NCI-H526 treated with DMSO at 0.1 percent for 48 hours (cell line): ENCODE measurements around the gene RPS26.

Source experiments
- DNase-seq: peaks from one replicate; lab custom pipeline; 2025; lab: John Stamatoyannopoulos, UW

Gene RPS26

DNA sequence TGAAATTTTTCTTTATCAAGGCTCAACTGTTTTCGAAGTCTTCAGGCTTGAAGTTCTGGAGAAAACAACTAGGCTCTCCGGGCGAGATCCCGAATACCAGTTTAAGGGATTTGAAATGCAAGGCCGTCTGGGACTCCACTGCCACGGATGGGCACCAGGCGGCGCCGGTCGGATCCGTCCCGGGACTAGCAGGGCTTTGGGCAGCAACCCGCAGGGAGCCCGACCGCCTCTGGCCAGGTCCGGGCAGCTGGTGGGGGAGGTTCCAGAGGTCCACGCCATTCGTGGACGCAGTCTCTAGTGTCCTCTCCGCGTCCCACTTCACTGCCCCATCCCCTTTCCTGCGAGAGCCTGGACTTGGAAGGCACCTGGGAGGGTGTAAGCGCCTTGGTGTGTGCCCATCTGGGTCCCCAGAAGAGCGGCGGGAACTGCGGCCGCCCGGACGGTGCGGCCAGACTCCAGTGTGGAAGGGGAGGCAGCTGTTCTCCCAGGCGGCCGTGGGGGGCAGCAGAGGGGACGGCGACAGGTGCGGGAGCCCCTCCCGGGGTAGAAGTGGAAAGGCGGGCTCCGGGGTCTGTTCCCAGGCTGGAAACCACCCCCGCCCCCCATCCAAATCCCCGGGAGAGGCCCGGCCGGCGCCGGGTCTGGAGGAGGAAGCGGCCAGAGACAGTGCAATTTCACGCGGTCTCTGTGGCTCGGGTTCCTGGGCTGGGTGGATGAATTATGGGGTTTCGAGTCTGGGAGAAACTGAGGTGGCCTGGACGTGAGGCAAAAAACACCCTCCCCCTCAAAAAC is 37.4 kb downstream of the RPS26 start:
- peak; percentile 76 for DNase-seq

DNA sequence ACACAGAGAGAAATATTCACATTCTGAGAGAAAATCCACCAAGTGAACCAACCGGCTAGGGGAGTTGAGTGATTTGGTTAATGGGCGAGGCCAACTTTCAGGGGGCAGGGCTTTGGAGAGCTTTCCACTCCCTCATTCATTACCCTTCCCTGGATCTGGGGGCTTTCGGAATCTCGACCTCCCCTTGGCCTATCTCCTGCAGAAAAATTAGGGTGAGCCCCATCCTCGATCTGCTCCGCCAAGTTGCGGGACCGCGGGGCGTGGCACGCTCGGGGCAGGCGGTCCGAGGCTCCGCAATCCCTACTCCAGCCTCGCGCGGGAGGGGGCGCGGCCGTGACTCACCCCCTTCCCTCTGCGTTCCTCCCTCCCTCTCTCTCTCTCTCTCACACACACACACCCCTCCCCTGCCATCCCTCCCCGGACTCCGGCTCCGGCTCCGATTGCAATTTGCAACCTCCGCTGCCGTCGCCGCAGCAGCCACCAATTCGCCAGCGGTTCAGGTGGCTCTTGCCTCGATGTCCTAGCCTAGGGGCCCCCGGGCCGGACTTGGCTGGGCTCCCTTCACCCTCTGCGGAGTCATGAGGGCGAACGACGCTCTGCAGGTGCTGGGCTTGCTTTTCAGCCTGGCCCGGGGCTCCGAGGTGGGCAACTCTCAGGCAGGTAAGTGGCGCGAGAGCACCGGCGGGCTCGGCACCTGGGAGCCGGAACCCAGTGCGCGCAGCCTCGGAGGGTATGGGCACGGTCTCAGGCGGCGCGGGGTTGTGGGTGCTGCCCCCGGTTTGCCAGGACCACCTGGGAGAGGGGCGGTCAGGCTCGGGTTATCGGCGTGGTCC is 38.2 kb downstream of the RPS26 start, which contains the start of gene ERBB3:
Gene ERBB3 (plus strand): TSS at position 443 of the 833 bp plus-strand sequence. CDS start 136 bp downstream, at position 579.
- peak; percentile 88 for DNase-seq

DNA sequence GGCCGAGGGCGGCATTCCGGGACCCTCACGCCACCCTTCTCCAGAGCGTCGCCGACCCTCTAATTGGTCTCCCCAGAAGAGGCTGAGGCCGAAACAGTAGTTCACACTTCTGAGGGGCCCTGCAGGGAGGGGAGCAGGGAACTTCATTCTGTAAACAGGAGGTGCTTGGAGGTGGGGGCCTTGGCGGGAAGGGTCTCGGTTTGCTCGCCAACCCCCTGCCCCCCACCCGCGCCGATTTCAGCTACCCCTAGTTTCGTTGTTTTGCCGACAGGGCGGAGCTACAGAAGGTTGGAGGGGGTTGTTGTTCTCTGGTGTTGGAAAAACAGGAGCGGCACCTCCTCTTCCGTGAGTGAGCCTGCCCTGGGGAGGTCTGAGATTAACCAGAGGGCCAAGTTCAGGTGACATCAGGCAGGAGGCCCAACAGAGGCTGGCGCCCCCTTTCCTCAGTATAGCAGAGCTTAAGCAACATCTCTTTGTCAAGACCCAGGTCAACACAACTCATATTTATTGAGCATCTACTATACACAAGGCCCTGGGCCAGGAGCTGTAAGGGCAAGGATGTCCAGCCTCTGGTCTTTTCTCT is 38.9 kb downstream of the RPS26 start:
- no peak for DNase-seq

DNA sequence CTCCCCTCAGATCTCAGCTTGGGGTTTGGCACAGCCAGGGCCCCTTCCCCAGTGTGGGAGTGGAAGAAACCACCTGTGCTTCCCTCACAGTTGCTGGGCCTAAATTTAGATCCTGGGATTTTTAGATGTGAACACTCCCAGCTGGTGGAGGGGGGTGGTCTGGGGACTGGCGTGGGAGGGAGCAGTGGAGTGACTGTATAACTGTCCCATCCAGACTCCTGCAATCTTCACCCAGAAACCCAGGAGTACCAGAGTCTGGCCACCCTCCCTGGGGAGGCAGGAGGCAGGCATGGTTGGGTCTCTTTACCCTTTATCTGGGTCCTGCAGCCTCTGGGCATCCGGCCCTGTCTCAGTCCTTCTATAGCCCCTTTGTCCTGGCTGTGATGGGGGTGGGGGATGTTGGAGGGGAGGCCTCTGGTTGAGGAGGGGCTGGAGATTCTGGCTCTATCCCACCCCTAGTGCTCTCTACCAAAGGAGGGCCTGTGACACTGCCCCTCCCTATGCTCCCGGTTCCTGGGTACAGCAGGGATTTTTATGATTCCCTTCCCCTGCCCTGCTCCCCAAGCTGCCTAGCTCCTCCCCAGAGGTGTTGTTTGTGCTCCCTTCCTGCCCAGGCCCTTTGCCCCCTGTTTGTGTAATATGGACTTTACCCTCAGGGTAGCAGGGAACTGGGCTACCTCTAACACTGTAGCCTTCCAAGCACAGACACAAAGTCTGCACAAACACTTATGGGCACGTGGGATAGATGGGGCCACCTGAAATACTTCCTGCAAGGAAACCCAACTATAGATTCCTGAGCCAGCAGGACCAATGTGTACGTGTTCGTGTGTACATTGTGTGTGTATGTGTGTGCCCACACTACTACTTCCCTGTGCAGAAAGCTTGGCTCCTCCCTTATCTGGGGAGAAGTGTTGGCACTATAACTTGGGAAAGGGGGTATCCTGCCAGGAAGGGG is 40.0 kb downstream of the RPS26 start:
- no peak for DNase-seq

DNA sequence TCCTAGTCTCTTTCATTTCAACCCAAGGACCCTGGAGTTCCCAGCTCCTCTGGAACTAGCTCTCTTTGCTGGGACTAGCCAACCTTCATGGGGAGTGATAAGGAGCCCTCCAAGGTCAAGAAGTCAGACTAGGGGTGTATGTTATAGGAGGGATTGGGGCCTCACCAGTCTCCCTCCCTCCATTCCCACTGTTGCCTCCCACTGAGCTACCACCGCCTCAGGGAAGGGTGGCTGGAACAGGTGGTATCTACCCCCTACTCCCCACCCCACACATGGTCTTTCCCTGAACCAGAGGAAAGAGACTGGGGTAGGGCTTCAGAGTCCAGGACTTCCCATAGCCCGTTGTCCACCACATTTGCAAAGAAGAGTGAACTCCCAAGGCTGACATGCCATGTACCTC is 40.7 kb downstream of the RPS26 start:
- DNase-seq, result no peak

DNA sequence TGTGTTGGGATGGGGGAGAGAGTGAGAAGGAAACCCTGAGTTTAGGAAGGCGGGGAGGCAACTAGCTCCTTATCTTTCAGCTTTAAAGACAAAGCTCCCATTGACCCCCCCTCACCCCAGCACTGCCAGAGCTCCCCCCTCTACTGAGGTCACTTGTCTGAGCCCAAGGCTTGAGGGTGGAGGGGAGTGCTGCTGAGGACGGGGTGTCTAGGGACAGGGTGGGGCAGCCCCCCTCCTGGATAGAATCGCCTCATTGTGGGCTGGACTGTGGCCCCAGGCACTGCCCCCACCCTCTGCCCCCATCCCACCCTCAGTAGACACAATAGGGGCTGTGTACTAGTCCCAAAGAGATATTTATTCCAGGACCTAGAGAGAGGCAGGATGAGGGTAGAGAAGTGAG is 41.2 kb downstream of the RPS26 start:
- no peak for DNase-seq

DNA sequence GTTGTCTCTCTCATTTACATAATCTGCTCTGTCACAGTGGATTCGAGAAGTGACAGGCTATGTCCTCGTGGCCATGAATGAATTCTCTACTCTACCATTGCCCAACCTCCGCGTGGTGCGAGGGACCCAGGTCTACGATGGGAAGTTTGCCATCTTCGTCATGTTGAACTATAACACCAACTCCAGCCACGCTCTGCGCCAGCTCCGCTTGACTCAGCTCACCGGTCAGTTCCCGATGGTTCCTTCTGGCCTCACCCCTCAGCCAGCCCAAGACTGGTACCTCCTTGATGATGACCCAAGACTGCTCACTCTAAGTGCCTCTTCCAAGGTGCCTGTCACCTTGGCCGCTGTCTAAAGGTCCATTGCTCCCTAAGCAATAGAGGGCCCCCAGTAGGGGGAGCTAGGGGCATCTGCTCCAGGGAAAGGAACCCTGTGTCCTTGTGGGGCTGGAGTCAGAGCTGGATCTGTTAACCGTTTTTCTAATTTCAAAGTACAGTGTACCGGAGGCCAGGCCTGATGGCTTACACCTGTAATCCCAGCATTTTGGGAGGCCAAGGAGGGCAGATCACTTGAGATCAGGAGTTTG is 43.3 kb downstream of the RPS26 start:
- peak; percentile 2 for DNase-seq

DNA sequence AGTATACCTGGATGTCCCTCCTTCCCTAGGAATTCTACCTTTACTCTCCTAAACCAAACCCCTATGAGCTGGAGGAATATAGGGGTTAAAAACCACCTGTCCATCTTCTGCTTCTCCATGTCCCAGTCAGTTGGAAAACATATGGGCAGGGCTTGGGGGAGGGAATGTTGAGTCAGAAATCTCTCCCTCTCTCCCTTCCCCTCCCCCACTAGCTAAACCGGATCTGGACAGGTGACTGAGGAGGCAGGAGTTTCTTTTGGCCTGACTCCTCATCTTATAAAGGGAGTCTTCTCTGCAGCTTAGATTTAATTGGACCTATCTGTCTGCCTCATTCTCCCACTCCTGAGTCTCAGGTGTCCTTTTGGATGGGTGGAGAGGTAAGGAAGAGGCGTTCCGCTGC is 44.4 kb downstream of the RPS26 start:
- no peak for DNase-seq

DNA sequence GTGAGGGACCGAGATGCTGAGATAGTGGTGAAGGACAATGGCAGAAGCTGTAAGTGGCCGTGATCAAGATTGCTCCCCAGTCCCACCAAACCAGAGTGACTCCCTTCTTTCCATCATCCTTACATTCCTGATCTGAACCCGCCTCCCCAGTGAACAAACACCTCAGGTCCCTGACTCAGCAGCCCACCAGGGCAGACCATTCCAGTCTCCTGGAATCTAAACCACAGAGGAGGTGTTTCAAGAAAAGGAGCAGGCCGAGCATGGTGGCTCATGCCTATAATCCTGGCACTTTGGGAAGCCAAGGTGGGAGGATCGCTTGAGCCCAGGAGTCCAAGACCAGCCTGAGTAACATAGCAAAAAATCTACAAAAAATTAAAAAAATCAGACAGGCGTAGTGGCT is 44.9 kb downstream of the RPS26 start:
- DNase-seq, result no peak

DNA sequence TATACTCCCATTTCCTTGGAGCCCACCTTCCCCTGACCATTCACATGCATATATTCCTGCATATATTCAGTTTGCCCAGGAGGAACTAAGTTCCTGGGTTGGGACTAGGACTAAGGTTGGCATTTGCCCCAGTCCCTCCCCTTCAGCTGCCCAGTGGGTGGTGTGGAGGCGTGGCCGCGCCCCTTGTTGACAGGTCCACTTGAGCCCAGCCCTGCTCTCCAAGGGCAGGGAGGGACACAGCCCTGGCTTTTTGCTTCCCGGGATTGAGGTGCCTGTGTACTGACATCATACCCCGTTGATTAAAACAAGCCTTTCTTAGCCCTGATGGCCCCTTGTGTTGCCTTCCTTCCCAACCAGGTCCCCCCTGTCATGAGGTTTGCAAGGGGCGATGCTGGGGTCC is 45.5 kb downstream of the RPS26 start:
- DNase-seq, result no peak
